Trophoblast cell (in vitro differentiated cells and primary cell): ENCODE results near the gene SERPINA1.

Experiments used
- DNase-seq, 2 donors: peaks; one replicate each; pipeline ENCODE4 v3.0.0-alpha.2; 2016
- H2AFZ ChIP-seq: 2 replicates; pipeline ENCODE4 v1.6.1; 2013; ENCODE audit warnings: low read length, moderate library complexity, mild to moderate bottlenecking; ENCODE audit not compliant: insufficient read depth, poor library complexity
- H2AK5ac ChIP-seq: 2 replicates; pipeline ENCODE4 v1.6.1; 2013; ENCODE audit warnings: mild to moderate bottlenecking, low read length
- H2BK120ac ChIP-seq: 2 replicates; pipeline ENCODE4 v1.6.1; 2013; ENCODE audit warnings: low read length, mild to moderate bottlenecking, moderate library complexity; ENCODE audit not compliant: insufficient read depth, poor library complexity
- H2BK12ac ChIP-seq: 2 replicates; pipeline ENCODE4 v1.6.1; 2013; ENCODE audit warnings: mild to moderate bottlenecking, low read length, moderate library complexity
- H2BK5ac ChIP-seq: 2 replicates; pipeline ENCODE4 v1.6.1; 2013; ENCODE audit warnings: low read length, low read depth, moderate library complexity, mild to moderate bottlenecking; ENCODE audit not compliant: poor library complexity
- H3K14ac ChIP-seq: 2 replicates; pipeline ENCODE4 v1.6.1; 2013; ENCODE audit warnings: mild to moderate bottlenecking, low read length
- H3K18ac ChIP-seq: 2 replicates; pipeline ENCODE4 v1.6.1; 2013; ENCODE audit warnings: mild to moderate bottlenecking, low read length
- H3K23ac ChIP-seq: 2 replicates; pipeline ENCODE4 v1.6.1; 2013; ENCODE audit warnings: low read length
- H3K27ac ChIP-seq: 2 replicates; pipeline ENCODE4 v1.5.1; 2013; ENCODE audit warnings: low read depth, mild to moderate bottlenecking, inconsistent platforms, low read length, moderate library complexity
- H3K27me3 ChIP-seq: 2 replicates; pipeline ENCODE4 v1.6.1; 2013; ENCODE audit warnings: inconsistent platforms, mild to moderate bottlenecking, low read length, moderate library complexity; ENCODE audit not compliant: insufficient read depth
- H3K36me3 ChIP-seq, 2 experiments: 1 replicate in 1 of 2; 2 replicates in 1 of 2; pipeline ENCODE4 v1.6.1; 2013; ENCODE audit warnings: low read length in 2 of 2, mild to moderate bottlenecking in 2 of 2, moderate library complexity in 1 of 2; ENCODE audit not compliant: insufficient read depth in 2 of 2, control insufficient read depth in 1 of 2
- H3K4ac ChIP-seq: 2 replicates; pipeline ENCODE4 v1.6.1; 2013; ENCODE audit warnings: low read depth, mild to moderate bottlenecking, low read length, moderate library complexity
- H3K4me1 ChIP-seq, 2 experiments: 1 replicate in 1 of 2; 2 replicates in 1 of 2; pipeline ENCODE4 v1.6.1; 2013; ENCODE audit warnings: low read length in 2 of 2, mild to moderate bottlenecking in 2 of 2, moderate library complexity in 1 of 2; ENCODE audit not compliant: insufficient read depth in 2 of 2, control insufficient read depth in 1 of 2
- H3K4me2 ChIP-seq: 2 replicates; pipeline ENCODE4 v1.6.1; 2013; ENCODE audit warnings: inconsistent platforms, mild to moderate bottlenecking, low read length, moderate library complexity
- H3K4me3 ChIP-seq: 2 replicates; pipeline ENCODE4 v1.5.1; 2013; ENCODE audit warnings: mild to moderate bottlenecking, low read depth, low read length, inconsistent platforms
- H3K79me1 ChIP-seq: one replicate; pipeline ENCODE4 v1.6.1; 2013; ENCODE audit warnings: low read length
- H3K79me2 ChIP-seq: 2 replicates; pipeline ENCODE4 v1.6.1; 2013; ENCODE audit warnings: low read length, mild to moderate bottlenecking; ENCODE audit not compliant: control insufficient read depth, insufficient read depth, poor library complexity
- H3K9ac ChIP-seq: 2 replicates; pipeline ENCODE4 v1.6.1; 2013; ENCODE audit warnings: mild to moderate bottlenecking, low read length
- H3K9me3 ChIP-seq: 2 replicates; pipeline ENCODE4 v1.6.1; 2013; ENCODE audit warnings: low read depth, mild to moderate bottlenecking, control low read depth, inconsistent platforms, low read length; ENCODE audit not compliant: insufficient read depth
- H4K12ac ChIP-seq: 2 replicates; pipeline ENCODE4 v1.6.1; 2013; ENCODE audit warnings: low read depth, mild to moderate bottlenecking, low read length, moderate library complexity
- H4K8ac ChIP-seq: 2 replicates; pipeline ENCODE4 v1.6.1; 2013; ENCODE audit warnings: low read depth, mild to moderate bottlenecking, low read length, moderate library complexity
- H4K91ac ChIP-seq: one replicate; pipeline ENCODE4 v1.6.1; 2013; ENCODE audit warnings: low read depth, mild to moderate bottlenecking, low read length, moderate library complexity
- WGBS: extraction: QIAGEN DNeasy Blood & Tissue Kit; methylation state at CpG from one replicate; pipeline ENCODE4 v1.1.7; 2013; ENCODE audit warnings: missing lambda C conversion rate; ENCODE audit not compliant: insufficient read length, insufficient coverage; ENCODE audit errors: extremely low coverage; 5-methylcytosine and 5-hydroxymethylcytosine counted together

SERPINA1 gene

GRCh38 chr14:94365624-94366023 lies 22.8 kb downstream of the SERPINA1 start:
- Histone ChIP-seq H3K79me2 (no peaks in the 10 kb centered on the region), H4K91ac (no peak overlapping the region), H3K18ac (no peak overlapping the region), H3K4ac (no peak overlapping the region), H3K14ac (no peak overlapping the region), H3K79me1 (no peaks in the 10 kb centered on the region), H3K27me3 (no peaks in the 10 kb centered on the region), H2AFZ (no peak overlapping the region), H3K27ac (no peak overlapping the region), H4K12ac (no peak overlapping the region), H3K9ac (no peak overlapping the region), H2BK12ac (no peak overlapping the region), H3K4me3 (no peak overlapping the region), H4K8ac (no peak overlapping the region), H2BK120ac (no peak overlapping the region), H2BK5ac (no peak overlapping the region), H3K9me3 (no peaks in the 10 kb centered on the region), H3K4me1 (peaks cover 2% of the 10 kb centered on the region in 2 experiments), H3K36me3 (no peaks in the 10 kb centered on the region), H3K4me2 (no peak overlapping the region), H2AK5ac (no peak overlapping the region), H3K23ac (no peak overlapping the region)
- no CpG with 5 or more reads among the region's 3 CpGs for WGBS
- DNase-seq = no peak

GRCh38 chr14:94364964-94365363 lies 23.4 kb downstream of the SERPINA1 start:
- Histone ChIP-seq H4K91ac (no peak overlapping the region), H3K18ac (no peak overlapping the region), H2AFZ (no peak overlapping the region), H2BK5ac (no peak overlapping the region), H3K27me3 (no peaks in the 10 kb centered on the region), H2AK5ac (no peak overlapping the region), H3K4me1 (peaks cover 2% of the 10 kb centered on the region in 2 experiments), H3K79me2 (no peaks in the 10 kb centered on the region), H2BK120ac (no peak overlapping the region), H3K14ac (no peak overlapping the region), H3K79me1 (no peaks in the 10 kb centered on the region), H4K12ac (no peak overlapping the region), H3K4me3 (peak overlapping the region; percentile 8), H2BK12ac (no peak overlapping the region), H3K36me3 (no peaks in the 10 kb centered on the region), H3K9me3 (no peaks in the 10 kb centered on the region), H3K9ac (no peak overlapping the region), H3K27ac (no peak overlapping the region), H3K4me2 (no peak overlapping the region), H3K4ac (no peak overlapping the region), H3K23ac (no peak overlapping the region), H4K8ac (no peak overlapping the region)
- WGBS = no CpG with 5 or more reads among the region's 5 CpGs
- DNase-seq = no peak

- Histone ChIP-seq H2AK5ac (no peak overlapping the region), H3K23ac (no peak overlapping the region), H2BK5ac (no peak overlapping the region), H4K91ac (no peak overlapping the region), H2AFZ (no peak overlapping the region), H3K4me3 (no peak overlapping the region), H3K4me2 (no peak overlapping the region), H3K27me3 (no peaks in the 10 kb centered on the region), H3K4me1 (peaks cover 2% of the 10 kb centered on the region in 2 experiments), H3K14ac (no peak overlapping the region), H2BK12ac (no peak overlapping the region), H4K8ac (no peak overlapping the region), H3K9me3 (no peaks in the 10 kb centered on the region), H3K36me3 (no peaks in the 10 kb centered on the region), H3K4ac (no peak overlapping the region), H3K27ac (no peak overlapping the region), H2BK120ac (no peak overlapping the region), H3K18ac (no peak overlapping the region), H3K9ac (no peak overlapping the region), H4K12ac (no peak overlapping the region), H3K79me2 (no peaks in the 10 kb centered on the region), H3K79me1 (no peaks in the 10 kb centered on the region)
- DNase-seq = no peak
- no CpG with 5 or more reads among the region's 3 CpGs for WGBS
Measured at GRCh38 chr14:94364037-94364436, 24.4 kb downstream of the SERPINA1 start.

- Histone ChIP-seq H4K91ac (no peak overlapping the region), H3K27ac (no peak overlapping the region), H4K12ac (no peak overlapping the region), H2BK120ac (no peak overlapping the region), H3K4me2 (no peak overlapping the region), H2BK5ac (no peak overlapping the region), H3K9ac (no peak overlapping the region), H3K79me1 (no peaks in the 10 kb centered on the region), H4K8ac (no peak overlapping the region), H3K36me3 (no peaks in the 10 kb centered on the region), H2AK5ac (no peak overlapping the region), H2BK12ac (no peak overlapping the region), H3K79me2 (no peaks in the 10 kb centered on the region), H3K14ac (no peak overlapping the region), H3K27me3 (no peaks in the 10 kb centered on the region), H2AFZ (no peak overlapping the region), H3K9me3 (no peaks in the 10 kb centered on the region), H3K4me1 (peaks cover 0 to 2% of the 10 kb centered on the region in 2 experiments), H3K23ac (no peak overlapping the region), H3K18ac (no peak overlapping the region), H3K4ac (no peak overlapping the region), H3K4me3 (no peak overlapping the region)
- no CpG with 5 or more reads among the region's 12 CpGs for WGBS
- no peak for DNase-seq
Measured at GRCh38 chr14:94363151-94363624, 25.2 kb downstream of the SERPINA1 start.
